Subcutaneous adipose tissue (tissue), 4 donors: ENCODE results near the gene IHH. TPM values are rescaled to one million over a fixed set of nuclear protein-coding genes. Genes with fewer than 3 reads are reported as not detected.

Experiments used
- total RNA-seq, 4 donors: library from RNA; depleted of rRNA; stranded (reverse); fragments of >200 nt; gene quantifications; one replicate each; pipeline ENCODE4 v1.1.0, GENCODE V29; 2016
- TF ChIP-seq, protein P1 (sequence below): fragments of 450-650 bp; IDR thresholded peaks from one replicate; pipeline ENCODE4 v1.5.1; 2016; ENCODE audit warnings: low read depth, mild to moderate bottlenecking, control low read depth, antibody characterized with exemption, moderate library complexity

IHH gene
- total RNA-seq, 4 donors from 2014 or later: 0.33 TPM; not detected in 3

DNA sequence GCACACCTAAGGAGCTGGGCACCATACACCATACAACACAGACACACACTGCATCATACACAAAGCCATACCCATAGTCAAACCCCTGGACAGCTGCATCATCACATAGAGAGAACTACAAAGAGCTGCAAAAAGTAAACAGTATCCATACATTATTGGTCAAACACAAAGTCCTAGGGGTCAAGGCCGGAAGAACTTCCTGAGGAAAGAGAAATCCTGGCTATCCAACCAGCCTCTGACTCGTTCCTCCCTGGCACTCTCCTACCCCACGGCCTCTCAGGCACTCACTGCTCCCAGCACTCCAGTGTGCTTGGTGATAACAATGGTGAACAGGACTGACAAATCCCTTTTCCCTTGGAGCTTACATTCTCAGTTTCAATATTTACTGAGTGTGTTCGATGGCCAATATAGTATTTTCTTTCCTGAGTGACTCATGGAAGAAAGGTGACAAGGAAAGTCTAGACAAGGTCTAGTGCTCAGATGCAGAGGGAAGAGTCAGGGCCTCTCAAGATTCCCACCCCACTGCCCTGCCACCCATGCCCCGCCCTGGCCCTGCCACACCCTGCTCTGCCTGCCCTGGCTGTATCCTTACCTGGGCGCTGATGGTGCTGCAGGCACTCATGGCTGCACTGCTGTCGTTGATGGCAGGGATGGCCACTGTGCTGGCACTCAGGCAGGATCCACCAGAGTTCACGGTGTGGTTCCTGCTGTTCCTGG is 22.8 kb downstream of the IHH start:
- TF ChIP-seq, protein P1, sequence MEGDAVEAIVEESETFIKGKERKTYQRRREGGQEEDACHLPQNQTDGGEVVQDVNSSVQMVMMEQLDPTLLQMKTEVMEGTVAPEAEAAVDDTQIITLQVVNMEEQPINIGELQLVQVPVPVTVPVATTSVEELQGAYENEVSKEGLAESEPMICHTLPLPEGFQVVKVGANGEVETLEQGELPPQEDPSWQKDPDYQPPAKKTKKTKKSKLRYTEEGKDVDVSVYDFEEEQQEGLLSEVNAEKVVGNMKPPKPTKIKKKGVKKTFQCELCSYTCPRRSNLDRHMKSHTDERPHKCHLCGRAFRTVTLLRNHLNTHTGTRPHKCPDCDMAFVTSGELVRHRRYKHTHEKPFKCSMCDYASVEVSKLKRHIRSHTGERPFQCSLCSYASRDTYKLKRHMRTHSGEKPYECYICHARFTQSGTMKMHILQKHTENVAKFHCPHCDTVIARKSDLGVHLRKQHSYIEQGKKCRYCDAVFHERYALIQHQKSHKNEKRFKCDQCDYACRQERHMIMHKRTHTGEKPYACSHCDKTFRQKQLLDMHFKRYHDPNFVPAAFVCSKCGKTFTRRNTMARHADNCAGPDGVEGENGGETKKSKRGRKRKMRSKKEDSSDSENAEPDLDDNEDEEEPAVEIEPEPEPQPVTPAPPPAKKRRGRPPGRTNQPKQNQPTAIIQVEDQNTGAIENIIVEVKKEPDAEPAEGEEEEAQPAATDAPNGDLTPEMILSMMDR: no peak

DNA sequence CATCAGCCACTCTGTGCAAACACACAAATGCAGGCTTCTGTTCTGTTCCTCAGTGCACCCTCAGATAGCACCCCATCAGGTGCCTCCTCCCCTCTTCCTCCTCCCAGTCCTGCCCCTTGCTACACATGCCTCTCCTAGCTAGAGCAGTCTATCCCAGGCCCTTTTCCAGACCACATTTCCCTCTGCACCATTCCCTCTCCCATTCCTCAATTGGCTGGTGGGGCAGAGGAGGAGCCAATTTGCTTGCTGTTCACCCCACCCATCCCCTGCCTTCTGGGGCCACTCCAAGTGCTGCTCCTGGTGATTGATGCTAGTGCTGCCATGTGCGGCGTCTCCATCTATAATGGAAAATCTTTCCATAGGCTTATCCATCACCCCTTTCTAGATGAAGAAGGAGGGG is 24.8 kb downstream of the IHH start:
- TF ChIP-seq, protein P1: no peak

DNA sequence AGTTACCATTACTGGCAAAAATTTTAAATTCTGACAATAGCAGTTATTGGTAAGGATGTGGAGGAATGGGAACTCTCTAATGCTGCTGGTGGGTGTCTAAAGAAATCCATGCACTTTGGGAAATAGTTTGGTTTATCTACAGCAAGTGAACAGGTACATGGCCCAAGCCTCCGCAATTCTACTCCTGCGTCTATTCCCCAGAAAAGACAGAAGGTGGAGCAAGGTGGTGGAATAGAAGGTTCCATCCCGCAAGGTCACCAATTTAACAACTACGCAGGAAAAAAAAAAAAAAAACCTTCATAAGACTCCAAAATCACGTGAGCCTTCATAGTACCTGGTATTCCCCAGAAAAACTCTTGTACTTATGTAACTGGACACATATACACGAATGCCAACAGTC is 25.9 kb downstream of the IHH start:
- TF ChIP-seq, protein P1: no peak

DNA sequence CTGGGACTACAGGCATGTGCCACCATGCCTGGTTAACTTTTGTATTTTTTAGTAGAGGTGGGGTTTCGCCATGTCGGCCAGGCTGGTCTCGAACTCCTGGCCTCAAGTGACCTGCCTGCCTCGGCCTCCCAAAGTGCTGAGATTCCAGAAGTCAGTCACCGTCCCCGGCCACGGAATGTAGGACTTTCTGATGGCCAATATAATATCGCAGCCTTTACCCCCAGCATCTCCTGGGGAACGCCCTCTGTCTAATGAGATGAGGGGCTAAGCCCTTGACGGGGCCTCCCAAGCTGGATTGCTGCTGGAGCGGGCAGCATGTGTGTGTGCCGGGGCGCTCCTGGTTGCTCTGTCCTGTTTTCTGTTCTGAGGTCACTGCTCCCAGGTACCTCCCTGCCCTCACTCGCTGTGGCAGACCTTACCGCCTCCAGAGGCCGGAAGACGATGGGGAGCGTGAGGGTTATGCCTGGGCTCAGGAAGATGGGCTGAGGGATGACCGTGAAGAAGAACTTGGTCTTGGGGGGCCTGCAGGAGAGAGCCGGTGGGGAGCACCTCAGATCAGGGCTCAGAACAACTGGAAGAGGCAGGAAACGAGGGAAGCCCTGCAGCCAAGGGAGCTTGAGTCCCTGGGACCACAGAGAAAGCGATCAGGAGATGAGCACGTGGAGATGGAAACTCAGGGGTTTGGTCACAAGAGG is 28.5 kb downstream of the IHH start:
- TF ChIP-seq, protein P1: no peak

DNA sequence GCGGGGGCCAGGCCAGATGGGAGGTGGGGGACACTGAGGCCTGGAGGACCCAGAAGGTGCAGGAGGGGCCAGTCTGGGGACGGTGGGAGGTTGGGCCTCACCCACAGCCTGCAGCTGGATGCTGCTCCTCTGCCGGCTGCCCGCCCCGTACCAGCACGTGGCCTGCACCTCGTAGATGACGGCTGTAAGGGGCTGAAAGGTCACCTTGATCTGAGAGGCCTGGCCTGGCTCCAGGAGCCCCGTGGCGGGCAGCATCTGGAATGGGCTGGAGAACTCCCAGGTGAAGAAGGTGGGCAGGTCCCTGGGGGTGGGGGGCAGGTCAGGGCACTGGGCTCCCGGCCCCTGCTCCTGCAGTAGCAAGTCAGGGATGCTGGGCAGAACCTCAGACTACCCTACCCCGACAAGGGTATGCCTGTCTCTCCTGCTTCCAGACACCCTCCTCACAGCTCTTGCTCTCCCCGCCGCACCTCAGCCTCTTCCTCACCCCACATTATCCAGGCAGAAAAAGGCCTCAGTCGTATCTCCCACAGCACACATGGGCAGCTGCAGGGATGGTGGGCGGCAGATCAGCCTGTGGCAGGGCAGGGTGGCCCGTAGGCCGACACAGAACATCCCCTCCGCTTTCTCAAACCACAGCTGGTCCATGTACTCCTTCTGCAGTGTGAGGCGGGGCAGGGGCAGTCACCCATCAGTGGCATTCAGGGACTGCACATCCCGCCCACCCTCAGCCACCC is 29.5 kb downstream of the IHH start:
- TF ChIP-seq, protein P1: no peak

DNA sequence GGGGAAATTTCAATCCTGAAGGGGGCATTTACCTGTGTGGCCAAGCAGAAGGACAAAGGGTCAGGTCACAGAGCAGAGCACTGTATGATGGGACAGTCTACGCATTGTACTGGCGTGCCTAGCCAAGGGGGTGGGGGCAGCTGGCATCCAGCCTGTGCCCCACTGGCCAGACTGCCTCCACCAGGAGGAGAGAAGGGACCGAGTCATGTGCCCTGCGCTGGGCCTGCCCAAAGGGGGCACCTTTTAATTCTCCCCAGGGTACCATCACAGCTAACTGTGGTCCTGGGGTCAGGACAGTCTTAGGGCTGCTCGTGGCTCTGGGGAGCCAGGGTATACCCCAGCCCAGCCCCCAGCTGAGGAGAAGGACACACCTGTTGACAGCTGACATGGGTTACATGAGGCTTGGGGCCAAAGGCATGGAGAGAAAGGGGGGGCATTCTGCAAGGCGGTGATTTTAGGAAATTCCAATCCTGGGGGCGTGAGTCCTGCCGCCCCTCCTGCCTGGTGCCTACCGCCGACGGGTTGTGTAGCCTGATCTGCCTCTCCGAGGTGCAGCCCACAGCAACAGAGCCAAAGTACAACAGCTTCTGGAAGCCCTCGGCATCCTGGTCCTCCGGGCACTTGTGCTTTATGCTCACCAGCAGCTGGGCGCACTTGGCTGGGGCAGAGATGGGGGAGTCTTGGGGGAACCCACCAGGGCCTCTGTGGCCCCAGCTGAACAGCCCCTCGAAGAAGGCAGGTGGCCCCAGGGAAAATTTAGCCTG is 30.4 kb downstream of the IHH start:
- TF ChIP-seq, protein P1: no peak

DNA sequence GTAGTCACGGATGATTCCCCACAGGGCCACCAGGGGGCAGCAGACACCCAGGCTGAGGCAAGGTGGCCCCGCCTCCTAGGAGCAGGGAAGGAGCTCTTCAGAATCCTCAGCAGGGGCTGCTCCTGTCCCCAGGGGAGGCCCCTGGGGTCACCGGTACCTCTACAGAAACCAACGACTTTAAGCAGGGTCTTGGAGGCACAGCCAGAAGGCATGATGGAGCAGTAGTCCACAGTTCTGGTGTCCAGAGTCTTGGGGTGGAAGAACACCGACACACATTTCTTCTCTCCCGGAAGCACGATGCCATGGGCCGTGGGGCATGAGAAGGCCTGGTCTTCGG is 30.9 kb downstream of the IHH start:
- TF ChIP-seq, protein P1: no peak
